Astrocyte of the spinal cord (primary cell): ENCODE data around the gene JMJD8.

Source experiments
- DNase-seq: peaks from one replicate; pipeline ENCODE4 v3.0.0; 2011; ENCODE audit warnings: low read depth, low spot score
- H3K4me3 ChIP-seq: 2 replicates; pipeline ENCODE4 v1.5.1; 2011; ENCODE audit warnings: low read depth, mild to moderate bottlenecking, low read length, moderate library complexity
- CTCF ChIP-seq: IDR thresholded peaks from 2 replicates; pipeline ENCODE4 v1.5.1; 2012; ENCODE audit warnings: low read depth, mild to moderate bottlenecking, low read length, inconsistent platforms
- in situ Hi-C: cut with HindIII; loops from 2 replicates; pipeline ENCODE4 v1.10.0; 2017; ENCODE audit warnings: low sequenced_read_pairs

The JMJD8 gene

GRCh38 chr16:648781-649589, 35.1 kb downstream of the JMJD8 start, which contains the start of gene WDR90:
TSS of gene WDR90 (plus strand) at chr16:649365. CDS start at chr16:649417, 52 bp downstream.
- in situ Hi-C loops = no loop called here
- peak; percentile 88 for DNase-seq
- H3K4me3 ChIP-seq = peak within 1 kb of the TSS; percentile 61
- no peak for TF ChIP-seq CTCF

- TF ChIP-seq CTCF = peak; percentile 55
- in situ Hi-C loops = no loop called here
- no peak for DNase-seq
- peak overlapping the region; percentile 61 for H3K4me3 ChIP-seq
Observed at GRCh38 chr16:648071-648780, 35.9 kb downstream of the JMJD8 start.

- no peak for TF ChIP-seq CTCF
- in situ Hi-C loops = no loop called here
- H3K4me3 ChIP-seq = no peak overlapping the region
- DNase-seq = no peak
Observed at GRCh38 chr16:647173-647902, 36.8 kb downstream of the JMJD8 start.

GRCh38 chr16:646679-647172, 37.4 kb downstream of the JMJD8 start:
- no peak for TF ChIP-seq CTCF
- no peak for DNase-seq
- in situ Hi-C loops = no loop called here
- H3K4me3 ChIP-seq = no peak overlapping the region

- no peak for DNase-seq
- no peak for TF ChIP-seq CTCF
- H3K4me3 ChIP-seq = no peak overlapping the region
- in situ Hi-C loops = no loop called here
Observed at GRCh38 chr16:645852-646678, 38.1 kb downstream of the JMJD8 start.
